WTC11 (cell line): ENCODE results near the gene LRRFIP1. TPM values are rescaled to one million over a fixed set of nuclear protein-coding genes. Genes with fewer than 3 reads are reported as not detected.

Experiments used
- ATAC-seq: fragments of 200-7000 bp; cut with Tn5 transposase; 2 replicates; pipeline ENCODE4 v1.10.0; 2021; ENCODE audit warnings: mild to moderate bottlenecking, moderate library complexity
- CTCF ChIA-PET: fragments of 300-600 bp; sonication (Branson Sonifier 250); formaldehyde crosslinking; loops from one replicate; lab custom pipeline; 2021; ENCODE audit warnings: antibody characterized with exemption; lab: Charles Lee
- POLR2A ChIA-PET: fragments of 350-600 bp; sonication (Branson Sonifier 250); formaldehyde crosslinking; loops from one replicate; lab custom pipeline; 2021; ENCODE audit warnings: antibody characterized with exemption; lab: Charles Lee
- DNase-seq: peaks from one replicate; pipeline ENCODE4 v3.0.0; 2021; ENCODE audit warnings: low spot score
- H3K27ac Mint-ChIP-seq: 2 replicates; pipeline ENCODE4 v1.8.0; 2021; ENCODE audit warnings: mixed read lengths
- H3K27me3 Mint-ChIP-seq: 2 replicates; pipeline ENCODE4 v1.8.0; 2021; ENCODE audit warnings: low read depth, mild to moderate bottlenecking, moderate library complexity, mixed read lengths
- H3K36me3 Mint-ChIP-seq: 2 replicates; pipeline ENCODE4 v1.8.0; 2021; ENCODE audit warnings: mixed read lengths
- H3K4me1 Mint-ChIP-seq: 2 replicates; pipeline ENCODE4 v1.8.0; 2022; ENCODE audit warnings: mixed read lengths
- H3K4me3 Mint-ChIP-seq: 2 replicates; pipeline ENCODE4 v1.8.0; 2021; ENCODE audit warnings: mild to moderate bottlenecking, moderate library complexity, mixed read lengths
- H3K9me3 Mint-ChIP-seq: 2 replicates; pipeline ENCODE4 v1.8.0; 2021; ENCODE audit warnings: mixed read lengths
- EMX1 ChIP-seq: fragments of 250-450 bp; sonication (Bioruptor Pico); IDR thresholded peaks from 2 replicates; pipeline ENCODE4 v1.8.0; 2021; ENCODE audit warnings: mild to moderate bottlenecking
- ESRRA ChIP-seq: sonication (generic); formaldehyde crosslinking; IDR thresholded peaks from 2 replicates; pipeline ENCODE4 v1.8.1; 2022; ENCODE audit warnings: mild to moderate bottlenecking, missing genetic modification reagents, borderline replicate concordance
- FOXP1 ChIP-seq: sonication (generic); formaldehyde crosslinking; IDR thresholded peaks from 2 replicates; pipeline ENCODE4 v1.8.0; 2022; ENCODE audit warnings: missing genetic modification reagents, mild to moderate bottlenecking, moderate library complexity, borderline replicate concordance
- GTF2I ChIP-seq: fragments of 250-450 bp; sonication (Bioruptor Pico); conservative IDR thresholded peaks from 2 replicates; pipeline ENCODE4 v1.4.0; 2021; ENCODE audit warnings: mild to moderate bottlenecking
- JAZF1 ChIP-seq: fragments of 250-450 bp; sonication (Bioruptor Pico); IDR thresholded peaks from 2 replicates; pipeline ENCODE4 v1.9.0; 2021; ENCODE audit warnings: moderate library complexity, mild to moderate bottlenecking, inconsistent platforms
- NFE2L1 ChIP-seq: sonication (generic); formaldehyde crosslinking; IDR thresholded peaks from 2 replicates; pipeline ENCODE4 v1.8.1; 2023; ENCODE audit warnings: missing genetic modification reagents
- NR1H2 ChIP-seq: sonication (generic); formaldehyde crosslinking; IDR thresholded peaks from 2 replicates; pipeline ENCODE4 v1.9.0; 2021; ENCODE audit warnings: mild to moderate bottlenecking, moderate library complexity, missing genetic modification reagents
- RELA ChIP-seq: sonication (generic); formaldehyde crosslinking; IDR thresholded peaks from 2 replicates; pipeline ENCODE4 v1.8.1; 2022; ENCODE audit warnings: missing genetic modification reagents, mild to moderate bottlenecking, borderline replicate concordance
- SP1 ChIP-seq: sonication (generic); formaldehyde crosslinking; conservative IDR thresholded peaks from 2 replicates; pipeline ENCODE4 v1.8.1; 2022; ENCODE audit warnings: missing genetic modification reagents
- TP53 ChIP-seq: sonication (generic); formaldehyde crosslinking; IDR thresholded peaks from 2 replicates; pipeline ENCODE4 v1.8.1; 2023; ENCODE audit warnings: mild to moderate bottlenecking, missing genetic modification reagents
- ZBTB21 ChIP-seq: sonication (generic); formaldehyde crosslinking; IDR thresholded peaks from 2 replicates; pipeline ENCODE4 v1.8.1; 2023; ENCODE audit warnings: mild to moderate bottlenecking, missing genetic modification reagents, borderline replicate concordance
- total RNA-seq: library from RNA; stranded (reverse); gene quantifications from 3 replicates; pipeline ENCODE4 v1.2.3, GENCODE V29; 2021
- TF ChIP-seq, protein P1 (sequence below): sonication (generic); formaldehyde crosslinking; IDR thresholded peaks from 2 replicates; pipeline ENCODE4 v1.8.1; 2023; ENCODE audit warnings: mild to moderate bottlenecking, moderate library complexity, missing genetic modification reagents
- TF ChIP-seq, protein P2 (sequence below): sonication (generic); formaldehyde crosslinking; IDR thresholded peaks from 2 replicates; pipeline ENCODE4 v1.8.0; 2022; ENCODE audit warnings: mild to moderate bottlenecking, missing genetic modification reagents
- TF ChIP-seq, protein P3 (sequence below): sonication (generic); formaldehyde crosslinking; IDR thresholded peaks from 2 replicates; pipeline ENCODE4 v1.8.1; 2023; ENCODE audit warnings: mild to moderate bottlenecking, missing genetic modification reagents
- TF ChIP-seq, protein P4 (sequence below): sonication (generic); formaldehyde crosslinking; IDR thresholded peaks from 2 replicates; pipeline ENCODE4 v1.8.0; 2022; ENCODE audit warnings: mild to moderate bottlenecking, missing genetic modification reagents

Gene LRRFIP1
- total RNA-seq, 1 experiment from 2014 or later = 88.4 TPM

DNA sequence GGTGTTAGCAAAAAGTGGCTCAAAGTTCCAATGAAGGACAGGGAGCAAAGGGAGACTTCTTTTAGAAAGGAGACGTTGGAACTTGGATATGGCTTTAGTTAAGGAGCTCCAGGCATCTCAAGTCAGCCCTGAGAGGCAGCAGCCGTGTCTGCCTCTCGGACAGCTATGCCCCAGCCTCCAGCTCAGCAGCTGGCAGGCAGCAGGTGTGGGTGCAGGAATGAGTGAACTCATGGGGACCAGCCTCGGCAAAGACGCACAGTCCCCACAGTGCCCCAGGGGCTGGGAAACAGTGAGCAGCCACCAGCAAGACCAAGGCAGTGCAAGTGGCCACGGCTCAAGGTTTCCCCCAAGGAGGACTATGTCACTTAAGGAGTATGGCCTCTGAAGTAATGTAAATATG lies 1.6 kb upstream of the LRRFIP1 start (continued):
- TF ChIP-seq, protein P1, sequence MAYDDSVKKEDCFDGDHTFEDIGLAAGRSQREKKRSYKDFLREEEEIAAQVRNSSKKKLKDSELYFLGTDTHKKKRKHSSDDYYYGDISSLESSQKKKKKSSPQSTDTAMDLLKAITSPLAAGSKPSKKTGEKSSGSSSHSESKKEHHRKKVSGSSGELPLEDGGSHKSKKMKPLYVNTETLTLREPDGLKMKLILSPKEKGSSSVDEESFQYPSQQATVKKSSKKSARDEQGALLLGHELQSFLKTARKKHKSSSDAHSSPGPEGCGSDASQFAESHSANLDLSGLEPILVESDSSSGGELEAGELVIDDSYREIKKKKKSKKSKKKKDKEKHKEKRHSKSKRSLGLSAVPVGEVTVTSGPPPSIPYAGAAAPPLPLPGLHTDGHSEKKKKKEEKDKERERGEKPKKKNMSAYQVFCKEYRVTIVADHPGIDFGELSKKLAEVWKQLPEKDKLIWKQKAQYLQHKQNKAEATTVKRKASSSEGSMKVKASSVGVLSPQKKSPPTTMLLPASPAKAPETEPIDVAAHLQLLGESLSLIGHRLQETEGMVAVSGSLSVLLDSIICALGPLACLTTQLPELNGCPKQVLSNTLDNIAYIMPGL (CRISPR knock-in tag) = no peak

DNA sequence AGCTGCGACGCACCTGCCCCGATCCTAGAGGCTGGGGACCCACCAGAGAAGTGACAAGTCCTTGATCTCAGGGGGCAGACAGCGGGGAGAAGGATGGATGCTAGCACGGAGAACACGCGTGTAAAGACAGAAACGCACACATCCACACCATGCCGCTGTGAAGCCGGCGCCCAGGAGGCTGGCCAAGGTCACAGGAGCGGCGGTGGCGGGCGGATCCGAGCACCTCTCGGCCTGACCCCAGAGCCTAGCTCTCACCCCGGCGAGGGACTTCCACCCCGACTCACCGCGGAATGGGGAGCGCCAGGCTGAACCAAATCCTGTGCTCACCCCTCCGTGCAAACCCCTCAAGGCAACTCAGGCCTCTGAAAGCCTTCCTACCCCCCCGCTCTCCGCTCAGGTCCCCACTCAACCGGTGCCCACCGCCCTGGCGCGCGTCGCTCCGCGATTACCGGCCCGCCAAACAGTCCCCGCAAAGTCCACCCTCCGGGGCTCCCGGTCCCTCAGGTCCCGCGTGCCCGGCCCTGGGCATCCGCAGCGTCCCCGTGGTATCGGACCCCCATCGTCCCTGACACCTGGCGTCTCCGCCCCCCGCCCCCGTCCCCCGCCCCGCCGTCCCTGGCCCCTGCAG lies 460 bp upstream of the LRRFIP1 start:
- CTCF ChIA-PET = interaction anchor here (0.9 to 2.2 kb wide), 6 partner anchors 13 to 152 kb away, joined by 3 to 12 read pairs (median 5); no protein-coding TSS in a partner anchor
- peaks cover 41% of the 10 kb centered on the region for H3K27me3 Mint-ChIP-seq
- H3K9me3 Mint-ChIP-seq = no peaks in the 10 kb centered on the region
- peaks cover 42% of the 10 kb centered on the region for H3K4me1 Mint-ChIP-seq
- DNase-seq = peak; percentile 64
- H3K36me3 Mint-ChIP-seq = peaks cover 11% of the 10 kb centered on the region
- peak; percentile 71 for ATAC-seq
- peak overlapping the region; percentile 76 for H3K4me3 Mint-ChIP-seq
- H3K27ac Mint-ChIP-seq = no peak overlapping the region
- POLR2A ChIA-PET = no interaction called here
- TF ChIP-seq, protein P2, sequence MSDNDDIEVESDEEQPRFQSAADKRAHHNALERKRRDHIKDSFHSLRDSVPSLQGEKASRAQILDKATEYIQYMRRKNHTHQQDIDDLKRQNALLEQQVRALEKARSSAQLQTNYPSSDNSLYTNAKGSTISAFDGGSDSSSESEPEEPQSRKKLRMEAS (CRISPR knock-in tag) = no peak; the same call in 1 of the 2 replicates
- TF ChIP-seq TP53 (0 out of 2 replicates have a peak, but pooled peaks have one; percentile 35), RELA (CRISPR knock-in tag) (no peak), SP1 (CRISPR knock-in tag) (0 out of 2 replicates have a peak, but pooled peaks have one; percentile 3), ESRRA (no peak), FOXP1 (CRISPR knock-in tag) (peak; percentile 18; the same call in 1 of the 2 replicates), NR1H2 (no peak), ZBTB21 (CRISPR knock-in tag) (no peak)
- TF ChIP-seq, protein P3, sequence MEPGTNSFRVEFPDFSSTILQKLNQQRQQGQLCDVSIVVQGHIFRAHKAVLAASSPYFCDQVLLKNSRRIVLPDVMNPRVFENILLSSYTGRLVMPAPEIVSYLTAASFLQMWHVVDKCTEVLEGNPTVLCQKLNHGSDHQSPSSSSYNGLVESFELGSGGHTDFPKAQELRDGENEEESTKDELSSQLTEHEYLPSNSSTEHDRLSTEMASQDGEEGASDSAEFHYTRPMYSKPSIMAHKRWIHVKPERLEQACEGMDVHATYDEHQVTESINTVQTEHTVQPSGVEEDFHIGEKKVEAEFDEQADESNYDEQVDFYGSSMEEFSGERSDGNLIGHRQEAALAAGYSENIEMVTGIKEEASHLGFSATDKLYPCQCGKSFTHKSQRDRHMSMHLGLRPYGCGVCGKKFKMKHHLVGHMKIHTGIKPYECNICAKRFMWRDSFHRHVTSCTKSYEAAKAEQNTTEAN = 0 out of 2 replicates have a peak, but pooled peaks have one; percentile 45

DNA sequence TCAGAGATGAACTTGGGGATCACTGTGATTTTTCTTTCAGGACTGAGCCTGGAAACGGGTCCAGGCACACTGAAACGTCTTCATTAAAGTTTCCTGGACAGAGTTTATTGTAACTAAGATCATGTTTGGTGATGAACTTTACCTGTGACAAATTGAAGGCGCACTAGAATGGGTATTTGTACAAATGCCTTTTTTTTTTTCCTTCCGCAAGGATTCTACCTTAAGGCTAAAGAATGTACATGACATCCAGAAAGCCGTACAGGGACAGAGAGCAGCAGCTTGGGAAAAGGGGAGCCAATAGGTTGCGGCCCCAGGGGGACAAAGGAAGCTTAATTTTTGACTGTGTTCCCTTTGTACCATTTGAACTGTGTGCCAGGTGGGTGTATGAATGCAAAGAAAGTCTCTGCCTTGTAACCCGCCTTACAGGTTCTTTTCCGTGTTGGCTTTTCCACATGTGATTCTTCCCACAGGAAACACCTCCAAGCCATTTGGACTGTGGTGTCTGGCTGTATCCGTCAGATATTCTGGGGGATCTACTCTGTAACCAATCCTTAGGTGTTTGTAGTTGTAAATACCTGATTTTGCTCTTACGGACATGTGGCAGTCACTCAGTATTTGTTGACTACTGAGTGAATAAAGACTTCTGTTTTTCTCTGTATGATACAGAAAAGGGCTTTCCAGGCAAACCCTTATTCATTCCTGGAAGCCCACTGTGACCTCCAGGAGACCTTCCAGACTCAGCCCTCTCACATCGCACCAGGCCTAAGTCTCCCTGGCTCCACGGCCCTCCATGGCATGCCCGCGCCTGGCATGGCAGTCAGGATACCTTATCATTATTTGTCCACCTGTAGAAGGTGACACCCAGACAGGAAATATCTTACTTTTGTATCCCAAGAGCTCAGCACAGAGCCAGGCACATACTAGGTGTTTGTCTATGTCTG lies 1.1 kb downstream of the LRRFIP1 start:
- ATAC-seq = no peak
- DNase-seq = no peak
- H3K27me3 Mint-ChIP-seq = peaks cover 35% of the 10 kb centered on the region

More for the DNA sequence above, 1.1 kb downstream of the LRRFIP1 start:
- no peaks in the 10 kb centered on the region for H3K9me3 Mint-ChIP-seq
- TF ChIP-seq, protein P4, sequence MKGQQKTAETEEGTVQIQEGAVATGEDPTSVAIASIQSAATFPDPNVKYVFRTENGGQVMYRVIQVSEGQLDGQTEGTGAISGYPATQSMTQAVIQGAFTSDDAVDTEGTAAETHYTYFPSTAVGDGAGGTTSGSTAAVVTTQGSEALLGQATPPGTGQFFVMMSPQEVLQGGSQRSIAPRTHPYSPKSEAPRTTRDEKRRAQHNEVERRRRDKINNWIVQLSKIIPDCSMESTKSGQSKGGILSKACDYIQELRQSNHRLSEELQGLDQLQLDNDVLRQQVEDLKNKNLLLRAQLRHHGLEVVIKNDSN = no peak
- no peak for TF ChIP-seq EMX1 (CRISPR knock-in tag)
- TF ChIP-seq, protein P2 (CRISPR knock-in tag) = 0 out of 2 replicates have a peak, but pooled peaks have one; percentile 2
- TF ChIP-seq, protein P3 = no peak
- no peak for TF ChIP-seq JAZF1
- no peak for TF ChIP-seq NFE2L1
- no peak for TF ChIP-seq GTF2I (CRISPR knock-in tag)
- peaks cover 17% of the 10 kb centered on the region; the same call in 1 of the 2 replicates for H3K36me3 Mint-ChIP-seq
- H3K27ac Mint-ChIP-seq = no peak overlapping the region
- ChIA-PET CTCF (interaction anchor here (1.1 kb wide), 1 partner anchor 117 kb away, joined by 4 read pairs; no protein-coding TSS in a partner anchor), POLR2A (no interaction called here)
- H3K4me1 Mint-ChIP-seq = peaks cover 42% of the 10 kb centered on the region
- H3K4me3 Mint-ChIP-seq = peak overlapping the region; percentile 83
